WTC11 (cell line): Measurements from ENCODE around the gene TSKU. TPM values are rescaled to one million over a fixed set of nuclear protein-coding genes. Genes with fewer than 3 reads are reported as not detected.

ENCODE experiments used
- ATAC-seq: fragments of 200-7000 bp; cut with Tn5 transposase; 2 replicates; pipeline ENCODE4 v1.10.0; 2021; ENCODE audit warnings: mild to moderate bottlenecking, moderate library complexity
- CTCF ChIA-PET: fragments of 300-600 bp; sonication (Branson Sonifier 250); formaldehyde crosslinking; loops from one replicate; lab custom pipeline; 2021; ENCODE audit warnings: antibody characterized with exemption; lab: Charles Lee
- POLR2A ChIA-PET: fragments of 350-600 bp; sonication (Branson Sonifier 250); formaldehyde crosslinking; loops from one replicate; lab custom pipeline; 2021; ENCODE audit warnings: antibody characterized with exemption; lab: Charles Lee
- DNase-seq: peaks from one replicate; pipeline ENCODE4 v3.0.0; 2021; ENCODE audit warnings: low spot score
- H3K27ac Mint-ChIP-seq: 2 replicates; pipeline ENCODE4 v1.8.0; 2021; ENCODE audit warnings: mixed read lengths
- H3K27me3 Mint-ChIP-seq: 2 replicates; pipeline ENCODE4 v1.8.0; 2021; ENCODE audit warnings: low read depth, mild to moderate bottlenecking, moderate library complexity, mixed read lengths
- H3K36me3 Mint-ChIP-seq: 2 replicates; pipeline ENCODE4 v1.8.0; 2021; ENCODE audit warnings: mixed read lengths
- H3K4me1 Mint-ChIP-seq: 2 replicates; pipeline ENCODE4 v1.8.0; 2022; ENCODE audit warnings: mixed read lengths
- H3K4me3 Mint-ChIP-seq: 2 replicates; pipeline ENCODE4 v1.8.0; 2021; ENCODE audit warnings: mild to moderate bottlenecking, moderate library complexity, mixed read lengths
- H3K9me3 Mint-ChIP-seq: 2 replicates; pipeline ENCODE4 v1.8.0; 2021; ENCODE audit warnings: mixed read lengths
- ATF1 ChIP-seq: sonication (generic); formaldehyde crosslinking; IDR thresholded peaks from 2 replicates; pipeline ENCODE4 v1.8.1; 2023; ENCODE audit warnings: mild to moderate bottlenecking, moderate library complexity, missing genetic modification reagents
- ATF6 ChIP-seq: sonication (generic); formaldehyde crosslinking; IDR thresholded peaks from 2 replicates; pipeline ENCODE4 v1.8.1; 2023; ENCODE audit warnings: mild to moderate bottlenecking, missing genetic modification reagents
- E2F1 ChIP-seq: sonication (generic); formaldehyde crosslinking; IDR thresholded peaks from 2 replicates; pipeline ENCODE4 v1.8.0; 2022; ENCODE audit warnings: mild to moderate bottlenecking, missing genetic modification reagents
- ELF4 ChIP-seq: sonication (generic); formaldehyde crosslinking; IDR thresholded peaks from 2 replicates; pipeline ENCODE4 v1.8.1; 2022; ENCODE audit warnings: low read depth, mild to moderate bottlenecking, moderate library complexity, missing genetic modification reagents
- ESRRA ChIP-seq: sonication (generic); formaldehyde crosslinking; IDR thresholded peaks from 2 replicates; pipeline ENCODE4 v1.8.1; 2022; ENCODE audit warnings: mild to moderate bottlenecking, missing genetic modification reagents, borderline replicate concordance
- ETV6 ChIP-seq: sonication (generic); formaldehyde crosslinking; IDR thresholded peaks from 2 replicates; pipeline ENCODE4 v1.8.1; 2022; ENCODE audit warnings: mild to moderate bottlenecking, missing genetic modification reagents
- MXD4 ChIP-seq: fragments of 250-450 bp; sonication (Bioruptor Pico); IDR thresholded peaks from 2 replicates; pipeline ENCODE4 v1.8.0; 2021; ENCODE audit warnings: mild to moderate bottlenecking, moderate library complexity, borderline replicate concordance
- NFE2L1 ChIP-seq: sonication (generic); formaldehyde crosslinking; IDR thresholded peaks from 2 replicates; pipeline ENCODE4 v1.8.1; 2023; ENCODE audit warnings: missing genetic modification reagents
- NR1H2 ChIP-seq: sonication (generic); formaldehyde crosslinking; IDR thresholded peaks from 2 replicates; pipeline ENCODE4 v1.9.0; 2021; ENCODE audit warnings: mild to moderate bottlenecking, moderate library complexity, missing genetic modification reagents
- NR3C1 ChIP-seq: sonication (generic); formaldehyde crosslinking; conservative IDR thresholded peaks from 2 replicates; pipeline ENCODE4 v1.8.1; 2023; ENCODE audit warnings: low read depth, mild to moderate bottlenecking, missing genetic modification reagents
- OVOL2 ChIP-seq: fragments of 250-450 bp; sonication (Bioruptor Pico); IDR thresholded peaks from 2 replicates; pipeline ENCODE4 v1.9.0; 2021; ENCODE audit warnings: mild to moderate bottlenecking, borderline replicate concordance
- PRRX2 ChIP-seq: fragments of 250-450 bp; sonication (Bioruptor Pico); IDR thresholded peaks from 2 replicates; pipeline ENCODE4 v1.8.0; 2021; ENCODE audit warnings: mild to moderate bottlenecking
- TCF7 ChIP-seq: sonication (generic); formaldehyde crosslinking; IDR thresholded peaks from 2 replicates; pipeline ENCODE4 v1.8.0; 2022; ENCODE audit warnings: mild to moderate bottlenecking, low read depth, missing genetic modification reagents, moderate library complexity
- TP53 ChIP-seq: sonication (generic); formaldehyde crosslinking; IDR thresholded peaks from 2 replicates; pipeline ENCODE4 v1.8.1; 2023; ENCODE audit warnings: mild to moderate bottlenecking, missing genetic modification reagents
- ZMAT4 ChIP-seq: fragments of 250-450 bp; sonication (Bioruptor Pico); IDR thresholded peaks from 2 replicates; pipeline ENCODE4 v1.9.0; 2021; ENCODE audit warnings: mild to moderate bottlenecking
- ZNF219 ChIP-seq: sonication (generic); formaldehyde crosslinking; IDR thresholded peaks from 2 replicates; pipeline ENCODE4 v1.8.0; 2023; ENCODE audit warnings: missing genetic modification reagents, mild to moderate bottlenecking, borderline replicate concordance
- ZNF532 ChIP-seq: fragments of 250-450 bp; sonication (Bioruptor Pico); IDR thresholded peaks from 2 replicates; pipeline ENCODE4 v1.9.0; 2021; ENCODE audit warnings: mild to moderate bottlenecking, borderline replicate concordance
- ZSCAN18 ChIP-seq: fragments of 250-450 bp; sonication (Bioruptor Pico); IDR thresholded peaks from 2 replicates; pipeline ENCODE4 v2.1.2; 2022; ENCODE audit warnings: mild to moderate bottlenecking, moderate library complexity
- total RNA-seq: library from RNA; stranded (reverse); gene quantifications from 3 replicates; pipeline ENCODE4 v1.2.3, GENCODE V29; 2021
- TF ChIP-seq, protein P1 (sequence below): sonication (generic); formaldehyde crosslinking; IDR thresholded peaks from 2 replicates; pipeline ENCODE4 v1.8.1; 2023; ENCODE audit warnings: mild to moderate bottlenecking, missing genetic modification reagents, moderate library complexity
- TF ChIP-seq, protein P2 (sequence below): sonication (generic); formaldehyde crosslinking; IDR thresholded peaks from 2 replicates; pipeline ENCODE4 v1.8.1; 2023; ENCODE audit warnings: mild to moderate bottlenecking, missing genetic modification reagents, borderline replicate concordance

The TSKU gene
- total RNA-seq, 1 experiment from 2014 or later, result 30.3 TPM

DNA sequence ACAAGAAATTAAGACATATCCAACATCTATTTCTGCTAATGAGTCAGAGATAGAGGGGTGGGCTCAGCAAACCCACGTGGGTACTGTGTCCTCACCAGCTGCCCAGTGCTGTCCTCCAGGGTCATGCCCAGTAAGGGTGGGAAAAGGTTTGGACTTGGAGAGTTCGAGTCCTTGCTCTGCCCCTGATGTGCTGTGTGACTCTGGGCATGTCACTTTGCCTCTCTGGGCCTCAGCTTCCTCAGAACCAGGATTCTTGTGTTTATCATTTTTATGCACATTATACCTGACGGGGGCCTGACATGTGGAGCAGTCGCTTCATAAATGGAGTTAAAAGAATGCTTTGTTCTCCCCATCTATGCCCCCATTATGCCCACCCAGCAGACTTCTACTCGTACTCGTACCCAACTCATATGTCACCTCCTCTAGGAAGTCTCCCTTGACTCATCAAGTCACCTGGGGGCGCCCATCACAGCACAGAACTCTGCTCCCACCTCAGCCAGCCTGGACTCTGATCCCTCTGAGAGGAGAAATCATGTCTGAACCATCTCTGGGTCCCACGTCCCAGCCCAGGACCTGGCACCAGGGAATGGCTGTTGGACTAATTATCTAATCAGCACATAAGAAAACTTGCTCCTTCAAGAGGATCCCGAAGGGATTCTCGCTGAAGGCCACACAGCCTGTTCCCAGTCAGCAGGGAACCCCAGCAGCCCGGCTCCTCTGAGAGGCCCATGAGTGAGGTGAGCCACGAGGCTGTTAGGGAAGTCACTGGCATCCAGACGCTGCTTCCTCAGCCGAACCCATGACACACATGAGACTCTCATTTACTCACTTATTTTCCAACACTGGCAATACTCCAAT is 38.7 kb upstream of the TSKU start:
- TF ChIP-seq TP53 (CRISPR knock-in tag) (no peak), ESRRA (CRISPR knock-in tag) (no peak), E2F1 (no peak), ATF6 (CRISPR knock-in tag) (no peak), MXD4 (no peak), ZNF532 (CRISPR knock-in tag) (no peak), ATF1 (CRISPR knock-in tag) (no peak), NR3C1 (CRISPR knock-in tag) (no peak), ZMAT4 (no peak), ZSCAN18 (CRISPR knock-in tag) (no peak), ZNF219 (CRISPR knock-in tag) (no peak), PRRX2 (CRISPR knock-in tag) (no peak), NR1H2 (CRISPR knock-in tag) (no peak)
- ChIA-PET CTCF (interaction anchor here (2.9 kb wide), 1 partner anchor 10 kb away, joined by 8 read pairs; no protein-coding TSS in a partner anchor), POLR2A (no interaction called here)
- no peaks in the 10 kb centered on the region for H3K36me3 Mint-ChIP-seq
- no peak for DNase-seq
- H3K4me3 Mint-ChIP-seq, result no peak overlapping the region
- H3K9me3 Mint-ChIP-seq, result no peaks in the 10 kb centered on the region
- ATAC-seq, result peak; percentile 23; the same call in 1 of the 2 replicates
- H3K27ac Mint-ChIP-seq, result no peak overlapping the region
- H3K27me3 Mint-ChIP-seq, result peaks cover 2% of the 10 kb centered on the region; the same call in 1 of the 2 replicates
- H3K4me1 Mint-ChIP-seq, result peaks cover 22% of the 10 kb centered on the region

DNA sequence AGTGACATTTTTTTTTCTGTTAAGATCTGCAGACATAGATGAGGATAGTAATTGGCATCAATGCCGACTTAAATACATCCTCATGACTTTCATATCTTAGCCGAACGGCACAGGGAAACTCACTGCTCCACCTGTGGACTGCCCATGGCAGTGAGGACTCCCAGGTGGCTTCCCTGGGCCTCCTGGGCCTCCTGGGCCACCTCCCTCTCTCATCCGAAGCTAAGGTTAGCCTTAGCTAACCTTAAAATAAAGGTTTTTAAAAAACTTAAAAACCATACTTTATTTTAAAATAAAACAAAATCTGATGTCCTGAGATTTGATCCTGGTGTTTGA is 38.1 kb upstream of the TSKU start:
- POLR2A ChIA-PET, result no interaction called here
- Mint-ChIP-seq H3K27me3 (peaks cover 2% of the 10 kb centered on the region; the same call in 1 of the 2 replicates), H3K27ac (no peak overlapping the region), H3K4me1 (peaks cover 22% of the 10 kb centered on the region), H3K9me3 (no peaks in the 10 kb centered on the region), H3K4me3 (no peak overlapping the region), H3K36me3 (no peaks in the 10 kb centered on the region)
- DNase-seq (no peak), ATAC-seq (no peak)
- CTCF ChIA-PET, result interaction anchor here (1.2 to 2.9 kb wide), 2 partner anchors 11 to 48 kb away, joined by 3 to 8 read pairs; no protein-coding TSS in a partner anchor
- TF ChIP-seq ATF1 (CRISPR knock-in tag), result no peak
- TF ChIP-seq NFE2L1, result no peak
- no peak for TF ChIP-seq ETV6 (CRISPR knock-in tag)
- TF ChIP-seq TCF7 (CRISPR knock-in tag), result no peak
- no peak for TF ChIP-seq TP53 (CRISPR knock-in tag)
- TF ChIP-seq, protein P1, sequence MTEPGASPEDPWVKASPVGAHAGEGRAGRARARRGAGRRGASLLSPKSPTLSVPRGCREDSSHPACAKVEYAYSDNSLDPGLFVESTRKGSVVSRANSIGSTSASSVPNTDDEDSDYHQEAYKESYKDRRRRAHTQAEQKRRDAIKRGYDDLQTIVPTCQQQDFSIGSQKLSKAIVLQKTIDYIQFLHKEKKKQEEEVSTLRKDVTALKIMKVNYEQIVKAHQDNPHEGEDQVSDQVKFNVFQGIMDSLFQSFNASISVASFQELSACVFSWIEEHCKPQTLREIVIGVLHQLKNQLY (CRISPR knock-in tag), result no peak
- TF ChIP-seq, protein P2, sequence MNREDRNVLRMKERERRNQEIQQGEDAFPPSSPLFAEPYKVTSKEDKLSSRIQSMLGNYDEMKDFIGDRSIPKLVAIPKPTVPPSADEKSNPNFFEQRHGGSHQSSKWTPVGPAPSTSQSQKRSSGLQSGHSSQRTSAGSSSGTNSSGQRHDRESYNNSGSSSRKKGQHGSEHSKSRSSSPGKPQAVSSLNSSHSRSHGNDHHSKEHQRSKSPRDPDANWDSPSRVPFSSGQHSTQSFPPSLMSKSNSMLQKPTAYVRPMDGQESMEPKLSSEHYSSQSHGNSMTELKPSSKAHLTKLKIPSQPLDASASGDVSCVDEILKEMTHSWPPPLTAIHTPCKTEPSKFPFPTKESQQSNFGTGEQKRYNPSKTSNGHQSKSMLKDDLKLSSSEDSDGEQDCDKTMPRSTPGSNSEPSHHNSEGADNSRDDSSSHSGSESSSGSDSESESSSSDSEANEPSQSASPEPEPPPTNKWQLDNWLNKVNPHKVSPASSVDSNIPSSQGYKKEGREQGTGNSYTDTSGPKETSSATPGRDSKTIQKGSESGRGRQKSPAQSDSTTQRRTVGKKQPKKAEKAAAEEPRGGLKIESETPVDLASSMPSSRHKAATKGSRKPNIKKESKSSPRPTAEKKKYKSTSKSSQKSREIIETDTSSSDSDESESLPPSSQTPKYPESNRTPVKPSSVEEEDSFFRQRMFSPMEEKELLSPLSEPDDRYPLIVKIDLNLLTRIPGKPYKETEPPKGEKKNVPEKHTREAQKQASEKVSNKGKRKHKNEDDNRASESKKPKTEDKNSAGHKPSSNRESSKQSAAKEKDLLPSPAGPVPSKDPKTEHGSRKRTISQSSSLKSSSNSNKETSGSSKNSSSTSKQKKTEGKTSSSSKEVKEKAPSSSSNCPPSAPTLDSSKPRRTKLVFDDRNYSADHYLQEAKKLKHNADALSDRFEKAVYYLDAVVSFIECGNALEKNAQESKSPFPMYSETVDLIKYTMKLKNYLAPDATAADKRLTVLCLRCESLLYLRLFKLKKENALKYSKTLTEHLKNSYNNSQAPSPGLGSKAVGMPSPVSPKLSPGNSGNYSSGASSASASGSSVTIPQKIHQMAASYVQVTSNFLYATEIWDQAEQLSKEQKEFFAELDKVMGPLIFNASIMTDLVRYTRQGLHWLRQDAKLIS (CRISPR knock-in tag), result no peak
- TF ChIP-seq ELF4 (CRISPR knock-in tag), result no peak
- no peak for TF ChIP-seq OVOL2 (CRISPR knock-in tag)
